ENCODE results near the gene CST6. TPM values are rescaled to one million over a fixed set of nuclear protein-coding genes. Genes with fewer than 3 reads are reported as not detected.

Gene CST6
- total and polyA plus RNA-seq, 2 donors (not counting 3 experiments of a cell fraction or from before 2014, with no cell fraction given) = 0.46 to 2.2 TPM

DNA sequence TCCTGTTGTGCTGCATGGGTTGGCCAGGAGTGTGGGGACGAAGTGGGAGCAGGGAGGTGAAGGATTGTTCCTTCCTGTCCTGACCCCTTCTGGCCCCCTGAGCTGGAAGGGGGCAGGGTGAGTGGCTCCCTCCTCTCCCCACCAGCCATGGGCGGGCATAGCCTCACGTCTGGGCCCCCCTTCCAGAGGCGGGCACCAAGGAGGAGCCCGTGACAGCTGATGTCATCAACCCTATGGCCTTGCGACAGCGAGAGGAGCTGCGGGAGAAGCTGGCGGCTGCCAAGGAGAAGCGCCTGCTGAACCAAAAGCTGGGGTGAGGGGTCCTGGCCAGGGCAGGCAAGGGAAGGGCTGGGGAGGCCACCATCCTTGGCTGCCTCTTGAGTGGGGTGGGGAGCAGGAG, 46.9 kb upstream of the CST6 start:
- dilution Hi-C loops (cut with MboI; ENCODE audit: extremely low pct_ligation_motif_present, low sequenced_read_pairs) = no loop called here
- Histone ChIP-seq H3K9ac (replicated peaks; ENCODE audit: extremely low read depth, insufficient read depth, low read length) (no peak overlapping the region), H3K4me3 (replicated peaks in 1 of 3; ENCODE audit: insufficient read depth in 1 of 3, low read depth in 1 of 3, low read length in 3 of 3) (no peak overlapping the region), H2AFZ (ENCODE audit: low read depth, low read length) (no peak overlapping the region), H3K27ac (ENCODE audit: insufficient read depth, low read depth, low read length) (no peak overlapping the region), H3K36me3 (ENCODE audit: control insufficient read depth in 2 of 2, extremely low read depth in 1 of 2, insufficient read depth in 2 of 2, low read length in 2 of 2) (peaks cover 9 to 49% of the 10 kb centered on the region in 2 experiments), H3K4me2 (ENCODE audit: insufficient read depth, low read length) (no peak overlapping the region), H3K9me1 (replicated peaks; ENCODE audit: control insufficient read depth, extremely low read depth, insufficient read depth, low read length) (no peaks in the 10 kb centered on the region), H3K79me2 (ENCODE audit: control insufficient read depth, insufficient read depth, low read length) (peaks cover 28% of the 10 kb centered on the region), H4K20me1 (replicated peaks; ENCODE audit: control insufficient read depth, extremely low read depth, insufficient read depth, low read length) (no peaks in the 10 kb centered on the region), H3K27me3 (ENCODE audit: control insufficient read depth in 2 of 2, insufficient read depth in 2 of 2, low read length in 2 of 2) (no peaks in the 10 kb centered on the region), H3K4me1 (ENCODE audit: control insufficient read depth, extremely low read depth, insufficient read depth, low read length) (peaks cover 11% of the 10 kb centered on the region), H3K9me3 (replicated peaks; ENCODE audit: control insufficient read depth, insufficient read depth, low read length) (no peaks in the 10 kb centered on the region)
- DNase-seq (ENCODE audit: low read depth, low spot score) (no peak), FAIRE-seq (no peak)
- CTCF ChIA-PET = interaction anchor here (1.0 to 1.5 kb wide), 2 partner anchors 74 to 80 kb away, joined by 3 to 8 read pairs; partner anchors contain the start of gene CCDC85B
- intact Hi-C loops (cut with micrococcal nuclease) = no loop called here
- BruUV-seq (replicated peaks) = no TSS peak
- no peak for TF ChIP-seq POLR2A (IDR thresholded peaks at IDR 0.05; ENCODE audit: low read depth, low read length)
- TF ChIP-seq FOS (IDR thresholded peaks at IDR 0.05; ENCODE audit: borderline replicate concordance, insufficient read depth, low read length) = no peak
- TF ChIP-seq, protein P1, sequence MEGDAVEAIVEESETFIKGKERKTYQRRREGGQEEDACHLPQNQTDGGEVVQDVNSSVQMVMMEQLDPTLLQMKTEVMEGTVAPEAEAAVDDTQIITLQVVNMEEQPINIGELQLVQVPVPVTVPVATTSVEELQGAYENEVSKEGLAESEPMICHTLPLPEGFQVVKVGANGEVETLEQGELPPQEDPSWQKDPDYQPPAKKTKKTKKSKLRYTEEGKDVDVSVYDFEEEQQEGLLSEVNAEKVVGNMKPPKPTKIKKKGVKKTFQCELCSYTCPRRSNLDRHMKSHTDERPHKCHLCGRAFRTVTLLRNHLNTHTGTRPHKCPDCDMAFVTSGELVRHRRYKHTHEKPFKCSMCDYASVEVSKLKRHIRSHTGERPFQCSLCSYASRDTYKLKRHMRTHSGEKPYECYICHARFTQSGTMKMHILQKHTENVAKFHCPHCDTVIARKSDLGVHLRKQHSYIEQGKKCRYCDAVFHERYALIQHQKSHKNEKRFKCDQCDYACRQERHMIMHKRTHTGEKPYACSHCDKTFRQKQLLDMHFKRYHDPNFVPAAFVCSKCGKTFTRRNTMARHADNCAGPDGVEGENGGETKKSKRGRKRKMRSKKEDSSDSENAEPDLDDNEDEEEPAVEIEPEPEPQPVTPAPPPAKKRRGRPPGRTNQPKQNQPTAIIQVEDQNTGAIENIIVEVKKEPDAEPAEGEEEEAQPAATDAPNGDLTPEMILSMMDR (IDR thresholded peaks at IDR 0.05; ENCODE audit: extremely low read depth in 1 of 2, insufficient read depth in 1 of 2, low read depth in 1 of 2, low read length in 2 of 2) = no peak
- TF ChIP-seq EZH2 (IDR thresholded peaks at IDR 0.05; ENCODE audit: borderline replicate concordance, low read depth, low read length, severe bottlenecking) = no peak
- no peak for TF ChIP-seq MAX (IDR thresholded peaks at IDR 0.05; ENCODE audit: insufficient read depth, insufficient read length)
- no peak for TF ChIP-seq JUN (IDR thresholded peaks at IDR 0.05; ENCODE audit: borderline replicate concordance, insufficient read depth, insufficient read length, low read depth)
- no peak for TF ChIP-seq MYC (IDR thresholded peaks at IDR 0.05; ENCODE audit: low read depth, low read length)
- no peak for TF ChIP-seq GATA2 (IDR thresholded peaks at IDR 0.05; ENCODE audit: insufficient read depth, insufficient read length, low read depth, low read length)
- no peak for TF ChIP-seq POLR2AphosphoS5 (IDR thresholded peaks at IDR 0.05; ENCODE audit: insufficient read depth, low read depth, low read length)
- POLR2A ChIA-PET = no interaction called here
